ENCODE measurements around the gene TMEM255B.

TMEM255B gene

DNA sequence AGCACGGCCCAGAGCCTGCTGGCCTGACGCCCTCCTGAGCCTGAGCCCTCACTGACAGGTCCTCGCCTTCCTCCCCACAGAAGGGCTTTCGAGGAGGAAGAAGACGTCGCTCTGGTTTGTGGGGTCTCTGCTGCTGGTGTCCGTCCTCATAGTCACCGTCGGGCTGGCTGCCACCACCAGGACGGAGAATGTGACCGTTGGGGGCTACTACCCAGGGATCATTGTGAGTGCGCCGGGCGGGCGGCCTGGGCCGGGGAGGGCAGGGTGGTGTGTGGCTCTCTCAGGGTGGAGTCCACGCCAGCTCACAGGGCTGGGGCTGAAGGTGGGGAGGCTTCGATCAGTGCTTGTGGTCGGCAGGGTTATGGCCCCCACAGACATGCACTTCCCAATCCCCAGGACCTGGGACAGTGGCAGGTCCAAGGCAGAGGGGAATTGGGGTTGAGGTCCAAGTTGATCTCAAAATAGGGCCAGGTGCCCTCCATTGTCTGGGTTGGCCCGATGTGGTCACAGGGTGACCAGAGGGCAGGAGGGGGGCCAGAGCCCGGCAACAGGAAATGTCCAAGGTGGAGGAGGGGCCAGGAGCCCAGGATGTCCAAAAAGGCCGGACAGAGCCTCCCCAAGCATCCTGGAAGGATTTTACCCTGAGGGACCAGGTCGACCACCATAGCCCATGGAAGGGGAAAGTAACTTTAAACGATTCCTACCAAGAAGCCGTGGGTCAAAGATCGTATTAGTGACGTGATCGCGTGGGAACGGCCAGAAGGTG, 7.2 kb downstream of the TMEM255B start:
- no peak for DNase-seq (ENCODE audit: low read depth, low spot score)

DNA sequence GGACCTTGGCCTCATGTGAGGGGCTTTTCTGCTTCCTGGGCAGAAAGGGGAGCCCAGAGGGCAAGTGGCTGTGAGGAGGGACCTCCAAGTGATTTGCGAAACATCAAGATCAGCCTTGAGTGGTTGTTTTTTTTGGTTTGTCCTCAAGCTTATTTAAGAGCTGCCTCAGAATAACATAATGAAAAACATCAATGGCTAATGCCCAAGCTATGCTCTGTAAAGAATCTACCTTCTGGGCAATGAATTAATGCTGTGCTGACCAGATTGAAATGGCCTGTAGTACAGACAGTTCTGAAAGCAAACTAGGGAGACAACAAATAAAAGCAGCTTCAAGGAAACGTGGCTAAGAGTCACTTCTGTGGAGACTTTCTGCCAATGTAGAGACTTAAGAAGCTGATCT, 8.3 kb downstream of the TMEM255B start:
- DNase-seq (ENCODE audit: low read depth, low spot score): no peak

DNA sequence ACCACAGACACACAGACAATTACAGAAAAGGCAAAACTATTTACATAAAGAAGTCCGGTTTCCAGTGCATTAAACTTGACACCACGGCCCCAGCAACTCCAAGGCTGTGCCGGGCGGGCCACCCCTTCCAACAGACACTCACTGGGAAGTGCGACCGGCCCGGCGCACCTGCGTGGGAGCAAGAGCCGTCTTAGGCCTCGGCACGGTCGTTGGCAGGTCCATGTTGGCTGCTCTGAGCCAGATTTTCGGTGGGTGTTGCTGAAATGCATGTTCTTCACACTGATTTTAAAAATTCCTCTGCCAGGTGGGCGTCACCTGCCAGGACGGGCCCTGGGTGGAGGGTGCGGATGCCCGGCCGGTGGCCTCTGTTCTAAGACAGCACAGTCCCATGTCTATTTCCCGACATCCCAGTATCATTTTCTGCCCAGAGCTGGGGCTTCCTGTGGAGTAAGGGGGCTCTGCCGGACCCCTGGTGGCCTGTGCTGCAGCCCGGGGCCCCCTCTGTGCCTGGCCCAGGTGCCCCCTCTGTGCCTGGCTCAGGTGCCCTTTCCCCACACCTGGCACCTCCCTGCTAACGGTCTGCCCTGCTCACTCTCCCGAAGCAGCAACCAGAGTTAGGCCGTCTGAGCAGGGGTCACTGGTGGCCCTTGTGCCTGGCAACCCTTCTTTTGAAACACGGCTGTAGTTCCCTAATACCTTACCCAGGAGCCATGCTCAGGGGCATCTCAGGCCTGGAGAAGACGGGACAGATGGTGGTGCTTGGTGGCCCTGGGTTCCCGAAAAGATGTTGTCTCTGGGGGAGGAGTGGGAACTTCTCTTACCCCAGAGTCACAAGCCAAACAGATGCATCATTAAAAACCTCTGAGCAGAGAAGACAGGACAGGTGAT, 9.2 kb downstream of the TMEM255B start:
- no peak for DNase-seq (ENCODE audit: low read depth, low spot score)

GRCh38 chr13:113769106-113769505, 10.1 kb downstream of the TMEM255B start:
- DNase-seq (ENCODE audit: low read depth, low spot score): no peak

DNA sequence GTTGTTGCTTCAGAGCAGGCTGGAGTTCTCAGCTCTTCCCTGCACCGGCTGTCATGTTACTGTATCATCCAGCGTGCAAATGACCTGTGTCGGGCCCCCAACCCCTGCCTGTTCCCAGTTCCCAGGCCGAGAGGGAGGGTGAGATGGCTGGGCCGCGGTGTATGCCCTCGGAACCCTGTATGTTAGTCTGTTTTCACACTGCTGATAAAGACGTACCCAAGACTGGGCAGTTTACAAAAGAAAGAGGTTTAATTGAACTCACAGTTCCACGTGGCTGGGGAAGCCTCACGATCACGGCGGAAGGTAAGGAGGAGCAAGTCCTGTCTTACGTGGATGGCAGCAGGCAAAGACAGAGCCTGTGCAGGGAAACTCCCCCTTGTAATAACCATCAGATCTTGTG, 10.9 kb downstream of the TMEM255B start:
- no peak for DNase-seq (ENCODE audit: low read depth, low spot score)

GRCh38 chr13:113770441-113770840, 11.4 kb downstream of the TMEM255B start:
- no peak for DNase-seq (ENCODE audit: low read depth, low spot score)

- no peak for DNase-seq (ENCODE audit: low read depth, low spot score)
Measured at GRCh38 chr13:113770937-113771336, 11.9 kb downstream of the TMEM255B start.

DNA sequence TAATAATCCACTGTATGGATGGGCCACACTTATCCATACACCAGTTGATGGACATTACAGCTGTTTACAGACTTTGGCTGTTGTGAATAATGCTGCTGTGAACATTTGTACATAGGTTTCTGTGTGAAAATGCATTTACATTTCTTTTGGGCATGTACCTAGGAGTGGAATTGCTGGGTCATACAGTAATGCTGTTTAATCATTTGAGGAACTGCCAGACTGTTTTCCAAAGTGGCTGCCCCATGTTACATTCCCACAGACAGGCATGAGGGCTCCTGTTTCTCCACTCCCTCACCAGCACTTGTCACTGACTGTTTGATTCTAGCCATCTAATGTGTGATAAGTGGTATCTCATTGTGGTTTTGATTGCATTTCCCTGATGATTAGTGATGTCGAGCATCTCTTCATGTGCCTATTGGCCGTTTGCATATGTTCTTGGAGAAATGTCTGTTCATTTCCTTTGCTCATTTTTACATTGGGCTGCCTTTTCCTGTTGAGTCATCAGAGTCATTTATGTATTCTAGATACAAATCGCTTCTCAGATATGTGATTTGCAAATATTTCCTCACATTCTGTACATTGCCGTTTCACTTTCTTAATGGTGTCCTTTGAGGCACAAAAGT, 12.8 kb downstream of the TMEM255B start:
- no peak for DNase-seq (ENCODE audit: low read depth, low spot score)

GRCh38 chr13:113774177-113775107, 15.4 kb downstream of the TMEM255B start:
- no peak for DNase-seq (ENCODE audit: low read depth, low spot score)

DNA sequence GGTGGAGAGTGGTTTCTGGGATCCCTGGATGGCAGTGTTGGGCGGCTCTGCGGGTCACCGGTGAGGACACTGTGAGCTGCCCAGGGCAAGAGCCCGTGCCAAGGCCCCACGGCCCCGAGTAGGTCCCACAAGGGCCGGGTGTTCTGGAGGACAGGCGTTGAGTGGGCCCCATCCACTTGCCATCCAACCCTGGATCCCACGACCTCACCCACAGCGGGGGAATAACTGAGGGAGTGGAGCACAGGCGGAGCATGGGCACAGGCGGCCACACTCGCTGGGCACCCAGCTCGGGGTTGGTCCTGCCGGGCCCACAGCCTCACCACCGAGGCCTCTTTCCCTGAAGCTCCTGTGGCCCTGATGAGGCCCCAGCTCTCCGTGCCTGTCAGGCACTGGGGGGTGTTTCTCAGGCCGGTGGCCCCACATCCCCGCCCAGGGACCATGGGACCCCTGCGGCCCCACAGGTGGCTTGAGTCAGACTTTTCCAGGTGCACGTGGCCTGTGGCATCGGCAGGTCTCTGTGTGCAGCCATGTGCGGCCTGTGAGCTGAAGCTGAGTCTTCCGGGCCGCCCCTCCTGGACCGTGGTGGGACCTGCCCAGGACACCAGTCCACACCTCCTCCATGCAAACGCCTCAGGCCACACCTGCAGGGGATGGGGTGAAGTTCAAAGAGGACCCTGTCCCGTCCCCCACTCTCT, 16.6 kb downstream of the TMEM255B start:
- DNase-seq (ENCODE audit: low read depth, low spot score): no peak

GRCh38 chr13:113776231-113777125, 17.5 kb downstream of the TMEM255B start:
- no peak for DNase-seq (ENCODE audit: low read depth, low spot score)

- DNase-seq (ENCODE audit: low read depth, low spot score): peak; percentile 71
Measured at GRCh38 chr13:113777311-113778260, 18.6 kb downstream of the TMEM255B start.

DNA sequence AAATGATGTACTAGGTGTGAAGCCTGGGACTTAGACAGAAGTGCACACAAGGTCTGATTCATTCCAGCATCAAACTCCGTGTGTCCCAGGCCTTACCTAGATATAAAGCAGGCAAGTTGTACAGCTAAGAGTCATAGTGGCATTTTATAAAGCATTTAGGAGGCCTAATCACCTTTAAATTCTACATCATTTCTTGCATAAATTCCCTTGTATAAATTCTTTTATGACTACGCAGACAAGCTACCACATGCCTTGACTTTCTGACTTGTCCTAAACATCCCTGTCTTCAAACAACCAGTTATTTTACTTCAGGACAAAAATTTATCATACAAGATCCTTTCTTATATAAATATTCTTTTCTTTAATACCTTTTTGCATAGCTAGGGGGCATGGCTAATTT, 22.5 kb downstream of the TMEM255B start:
- no peak for DNase-seq (ENCODE audit: low read depth, low spot score)

DNA sequence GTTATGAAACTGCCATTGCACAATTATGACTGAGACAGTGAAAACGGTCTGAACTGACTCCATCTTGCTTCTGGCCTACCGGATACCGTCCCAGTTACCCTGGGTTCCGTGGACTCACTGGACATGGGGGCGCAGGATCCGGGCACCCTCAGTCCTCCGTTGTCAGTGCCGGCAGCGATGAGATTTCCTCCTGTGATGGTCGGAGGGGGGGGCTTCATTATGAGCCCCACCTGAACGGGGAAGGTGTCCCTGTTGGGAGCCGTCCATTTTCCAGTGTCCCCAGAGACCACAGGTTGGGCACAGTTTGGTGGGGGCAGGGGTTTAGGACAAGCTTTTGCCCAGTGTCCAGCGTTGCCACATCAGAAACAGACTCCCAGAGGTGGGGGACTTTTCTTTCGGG, 23.4 kb downstream of the TMEM255B start:
- DNase-seq (ENCODE audit: low read depth, low spot score): no peak

DNA sequence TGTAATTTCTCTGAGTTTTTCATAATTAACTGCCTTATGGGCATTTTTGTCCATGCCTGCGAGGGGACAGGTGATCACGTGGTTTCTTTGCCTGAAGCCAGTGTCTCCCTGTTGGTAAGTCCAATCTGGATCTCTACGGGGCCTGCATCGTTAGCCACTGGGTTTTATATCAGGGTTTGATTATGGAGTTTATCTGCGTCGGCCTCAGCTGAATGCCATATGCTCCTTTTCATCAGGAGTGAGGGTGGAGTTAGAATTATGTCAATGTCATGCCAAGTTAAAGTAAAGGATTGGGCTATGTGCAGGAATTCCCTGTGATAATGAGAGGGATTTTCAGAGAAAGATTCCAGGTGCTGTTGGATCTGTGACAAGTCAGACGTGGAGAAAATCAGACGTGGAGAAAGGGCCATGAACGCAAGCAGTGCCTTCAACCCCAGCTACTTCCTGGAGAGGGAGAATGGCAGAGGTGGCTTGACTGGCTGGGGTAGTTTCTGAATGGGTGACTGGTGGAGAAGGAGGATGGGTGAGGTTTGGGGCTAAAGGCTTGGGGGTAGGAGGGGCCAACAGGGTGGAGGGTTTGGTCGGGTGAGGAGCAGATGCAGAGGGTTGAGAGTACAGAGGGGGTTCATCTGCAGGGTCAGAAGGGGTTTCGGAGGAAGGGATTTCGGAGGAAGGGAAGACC, 24.3 kb downstream of the TMEM255B start:
- DNase-seq (ENCODE audit: low read depth, low spot score): no peak

- DNase-seq (ENCODE audit: low read depth, low spot score): no peak
Measured at GRCh38 chr13:113783966-113784644, 25.1 kb downstream of the TMEM255B start.

DNA sequence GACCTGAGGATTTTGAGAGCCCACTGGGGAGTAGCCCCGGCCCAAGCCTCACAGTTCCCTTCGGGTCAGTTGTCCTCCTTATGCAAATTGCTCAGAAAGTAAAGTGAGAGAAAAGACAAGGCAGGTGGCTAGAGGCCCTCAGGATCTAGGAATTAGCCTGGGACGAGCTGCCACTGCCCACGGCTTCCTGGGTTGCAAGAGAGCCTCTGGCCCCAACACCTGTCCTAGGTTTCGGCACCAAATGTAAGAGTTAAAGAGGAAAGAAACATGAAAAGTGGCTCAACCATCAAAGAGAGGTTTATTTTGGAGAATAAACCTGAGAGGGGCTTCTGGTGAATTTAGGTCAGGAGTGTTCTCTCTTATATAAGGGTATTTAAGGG, 25.6 kb downstream of the TMEM255B start:
- no peak for DNase-seq (ENCODE audit: low read depth, low spot score)
